NCI-H1105 (cell line): ENCODE data around the gene KLK15.
"Not testable (repeated sequence)": the region's sequence is repeated elsewhere in the genome, so short reads cannot be mapped to it uniquely, and the experiment has no call there.

Experiments used
- DNase-seq: peaks from one replicate; lab custom pipeline; 2025; lab: John Stamatoyannopoulos, UW

Gene KLK15

DNA sequence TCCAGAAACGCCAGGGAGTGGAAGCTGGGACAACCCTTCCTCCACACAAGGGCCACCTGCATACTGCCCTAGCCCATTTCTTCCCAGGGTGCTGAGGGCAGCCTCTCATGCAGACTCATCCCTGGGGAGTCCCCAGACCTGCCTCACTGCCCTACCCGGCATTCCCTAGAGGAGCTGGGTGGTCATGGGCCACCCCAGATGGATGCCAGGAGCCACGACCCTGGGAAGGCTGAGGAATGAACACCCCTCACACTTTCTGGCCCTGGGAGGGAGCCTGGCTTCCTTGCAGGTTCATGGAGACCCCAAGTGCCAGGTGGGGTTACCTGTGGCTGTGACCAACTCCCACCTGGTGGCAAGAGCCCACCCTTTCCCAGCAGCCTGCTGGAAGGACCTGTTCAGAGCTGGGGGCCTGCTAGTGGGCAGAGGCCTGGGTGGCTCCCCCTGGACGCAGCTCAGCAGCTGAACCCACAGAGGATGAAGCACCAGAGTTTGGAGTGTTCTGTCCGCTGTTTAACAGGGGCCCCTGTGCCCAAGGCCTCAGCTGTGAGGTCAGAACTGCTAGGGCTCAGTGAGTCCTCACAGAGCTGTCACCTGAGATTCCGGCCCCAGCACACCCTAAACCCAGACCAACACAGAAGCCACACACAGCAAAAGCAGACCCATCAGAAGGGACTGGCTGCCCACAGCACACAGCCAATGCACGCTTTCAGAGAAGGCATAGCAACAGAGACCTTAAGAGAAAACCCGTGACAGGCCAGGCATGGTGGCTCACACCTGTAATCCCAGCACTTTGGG lies 36.5 kb downstream of the KLK15 start:
- no peak for DNase-seq

DNA sequence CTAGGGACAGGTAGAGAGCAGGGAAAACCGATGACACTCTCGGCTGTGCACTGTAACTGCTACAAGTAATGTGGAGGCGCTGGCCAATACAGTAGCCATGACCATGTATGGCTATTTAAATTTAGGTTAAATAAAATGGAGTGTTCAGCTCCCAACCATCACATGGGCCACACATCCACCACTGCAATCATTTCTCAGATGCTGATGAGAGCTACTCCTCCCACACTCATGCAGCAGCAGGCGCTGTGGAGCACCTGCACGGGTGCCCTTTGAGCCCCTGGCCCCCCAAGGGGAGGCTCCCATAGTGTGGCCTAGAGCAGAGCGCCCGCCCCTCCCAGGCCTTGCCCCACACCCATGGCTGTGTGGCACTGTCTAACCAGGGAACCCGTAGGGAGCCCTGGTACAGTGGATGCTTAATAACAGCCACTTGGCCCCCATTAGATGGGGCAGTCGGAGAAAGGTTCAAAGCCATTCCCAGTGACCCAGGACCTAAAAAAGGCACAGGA lies 37.2 kb downstream of the KLK15 start:
- no peak for DNase-seq

DNA sequence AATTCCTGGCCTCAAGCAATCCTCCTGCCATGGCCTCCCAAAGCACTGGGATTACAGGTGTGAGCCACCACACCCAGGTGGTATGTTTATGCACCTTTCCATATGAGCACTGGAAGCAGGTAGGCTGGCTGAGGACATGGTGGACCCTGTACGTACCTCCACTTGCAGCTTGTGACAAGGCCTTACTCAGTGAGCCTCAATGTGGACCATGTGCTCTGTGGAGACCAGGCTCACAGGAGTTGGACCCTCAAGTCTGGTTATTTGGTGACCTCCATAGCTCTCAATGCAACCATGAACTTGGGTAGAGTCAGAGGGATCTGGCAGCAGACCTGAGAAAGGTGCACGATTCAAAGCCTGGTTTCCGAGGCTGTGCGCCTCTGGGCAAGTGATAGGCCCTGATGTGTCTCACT lies 37.7 kb downstream of the KLK15 start:
- no peak for DNase-seq

DNA sequence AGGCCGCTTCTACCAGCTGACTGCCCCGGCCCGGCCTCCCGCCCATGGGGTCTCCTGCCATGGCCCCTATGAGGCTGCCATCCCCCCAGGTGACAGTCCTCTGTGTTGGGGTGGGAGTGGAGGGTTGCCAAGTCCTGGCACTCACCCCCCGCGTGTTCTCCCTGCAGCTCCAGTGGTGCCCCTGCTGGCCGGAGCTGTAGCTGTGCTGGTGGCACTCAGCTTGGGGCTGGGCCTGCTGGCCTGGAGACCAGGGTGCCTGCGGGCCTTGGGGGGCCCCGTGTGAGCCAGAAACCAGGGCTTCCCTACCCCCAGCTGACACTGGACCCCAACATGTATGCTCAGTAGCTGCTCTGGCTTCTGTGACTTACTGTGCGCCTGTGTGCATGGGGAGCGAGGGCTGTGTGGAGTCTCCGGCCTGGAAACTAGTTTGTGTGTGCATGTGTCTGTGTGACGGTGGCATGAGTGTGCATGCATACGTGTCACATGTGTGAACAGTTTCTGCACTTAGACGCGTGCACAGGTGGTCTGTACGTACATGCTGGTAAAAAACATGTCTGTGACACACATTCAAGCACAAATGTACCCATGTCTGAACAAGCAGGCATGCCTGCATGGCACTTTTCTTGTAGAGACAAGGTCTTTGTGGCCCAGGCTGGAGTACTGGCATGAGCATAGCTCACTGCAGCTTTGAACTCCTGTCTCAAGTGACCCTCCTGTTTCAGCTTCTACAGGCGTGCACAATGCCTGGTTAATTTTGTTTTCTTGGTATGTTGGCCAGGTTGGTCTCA lies 38.3 kb downstream of the KLK15 start:
- DNase-seq: no peak

DNA sequence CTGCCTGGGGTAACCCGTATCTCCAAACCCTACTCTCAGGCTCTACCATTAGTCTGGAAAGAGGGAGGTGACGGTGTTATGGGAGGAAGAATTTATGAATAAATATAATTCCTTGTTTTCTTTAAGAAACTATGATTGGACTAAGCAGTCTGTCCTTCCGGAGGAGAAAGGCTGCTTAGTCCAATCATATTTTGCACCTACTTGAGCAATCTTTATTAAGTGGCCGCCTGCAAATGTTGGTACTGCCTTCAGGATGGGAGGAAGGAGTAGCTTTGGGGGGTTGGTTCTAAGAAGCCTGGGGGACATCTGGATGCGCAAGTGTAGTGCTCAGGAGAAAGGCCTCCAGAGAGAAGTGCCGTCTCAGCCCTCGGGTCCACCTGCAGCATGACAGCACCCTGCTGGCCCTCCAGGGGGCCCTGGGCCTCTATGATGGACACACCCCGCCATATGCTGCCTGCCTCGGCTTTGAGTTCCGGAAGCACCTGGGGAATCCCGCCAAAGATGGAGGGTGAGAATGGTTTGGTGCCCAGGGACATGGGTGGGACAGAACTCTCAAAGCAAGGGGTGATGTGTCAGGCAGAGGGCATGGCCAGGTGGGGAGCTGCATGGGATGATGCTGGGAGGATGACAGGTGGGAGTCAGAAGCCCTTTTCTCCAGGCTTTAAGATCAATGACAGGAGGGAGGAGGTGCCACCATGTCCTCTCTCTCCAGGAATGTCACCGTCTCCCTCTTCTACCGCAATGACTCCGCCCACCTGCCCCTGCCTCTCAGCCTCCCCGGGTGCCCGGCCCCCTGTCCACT lies 39.1 kb downstream of the KLK15 start:
- peak; percentile 36 for DNase-seq

DNA sequence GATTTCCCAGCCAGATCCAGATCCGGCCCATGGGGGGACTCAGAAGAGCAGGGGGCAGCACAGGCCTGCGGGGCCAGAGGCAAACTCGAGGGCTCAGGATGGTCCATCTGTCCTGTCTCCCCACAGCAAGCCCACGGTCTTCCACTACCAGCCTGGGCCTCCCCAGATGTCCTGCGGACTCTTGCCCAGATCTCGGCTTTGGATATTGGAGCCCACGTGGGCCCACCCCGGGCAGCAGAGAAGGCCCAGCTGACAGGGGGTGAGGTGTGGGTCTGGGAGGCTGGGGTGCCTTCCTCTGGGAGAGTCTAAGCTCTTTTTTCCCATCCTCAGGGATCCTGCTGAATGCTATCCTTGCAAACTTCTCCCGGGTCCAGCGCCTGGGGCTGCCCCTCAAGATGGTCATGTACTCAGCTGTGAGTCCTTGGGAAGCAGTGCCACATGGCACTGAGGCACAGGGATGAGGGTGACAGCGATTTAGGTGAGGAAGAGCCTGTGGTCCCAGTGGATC lies 39.8 kb downstream of the KLK15 start:
- no peak for DNase-seq

DNA sequence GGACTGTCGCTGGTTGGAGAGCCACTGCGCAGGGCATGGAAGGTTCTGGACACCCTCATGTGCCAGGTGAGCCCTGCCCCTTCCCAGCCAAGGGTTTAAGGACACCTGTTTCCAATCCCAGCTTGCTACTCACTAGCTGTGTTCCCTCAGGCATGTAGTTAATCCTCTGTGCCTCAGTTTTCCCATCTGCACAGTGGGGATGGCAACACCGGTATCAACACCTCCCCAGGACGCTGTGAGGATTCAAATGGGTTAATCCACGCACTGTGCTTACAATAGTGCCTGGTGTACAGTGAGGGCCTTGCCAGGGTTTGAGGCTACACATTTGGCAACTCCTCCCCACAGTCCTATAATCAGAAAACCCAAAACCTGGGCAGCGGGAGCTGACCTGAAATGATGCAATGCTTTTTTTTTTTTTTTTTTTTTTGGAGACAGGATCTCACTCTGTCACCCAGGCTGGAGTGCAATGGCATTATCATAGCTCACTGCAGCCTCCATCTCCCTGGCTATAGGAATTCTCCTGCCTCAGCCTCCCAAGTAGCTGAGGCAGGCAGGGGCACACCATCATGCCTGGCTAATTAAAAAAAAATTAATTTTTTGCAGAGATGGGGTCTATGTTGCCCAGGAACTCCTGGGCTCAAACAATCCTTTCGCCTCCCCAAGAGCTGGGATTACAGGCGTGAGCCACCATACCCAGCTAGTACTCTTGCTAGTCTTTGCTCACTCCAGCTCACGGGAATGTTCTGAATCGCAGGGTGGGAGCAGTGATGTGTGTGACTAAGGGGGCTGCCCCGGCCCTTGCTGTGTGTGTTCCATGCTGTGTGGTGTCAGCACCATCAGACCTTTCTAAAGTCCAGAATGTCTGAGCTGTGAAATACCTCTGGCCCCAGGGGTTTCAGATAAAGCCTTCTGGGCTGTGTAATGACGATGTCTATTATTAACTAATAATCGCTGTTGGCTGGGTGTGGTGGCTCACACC lies 40.8 kb downstream of the KLK15 start:
- no peak for DNase-seq

DNA sequence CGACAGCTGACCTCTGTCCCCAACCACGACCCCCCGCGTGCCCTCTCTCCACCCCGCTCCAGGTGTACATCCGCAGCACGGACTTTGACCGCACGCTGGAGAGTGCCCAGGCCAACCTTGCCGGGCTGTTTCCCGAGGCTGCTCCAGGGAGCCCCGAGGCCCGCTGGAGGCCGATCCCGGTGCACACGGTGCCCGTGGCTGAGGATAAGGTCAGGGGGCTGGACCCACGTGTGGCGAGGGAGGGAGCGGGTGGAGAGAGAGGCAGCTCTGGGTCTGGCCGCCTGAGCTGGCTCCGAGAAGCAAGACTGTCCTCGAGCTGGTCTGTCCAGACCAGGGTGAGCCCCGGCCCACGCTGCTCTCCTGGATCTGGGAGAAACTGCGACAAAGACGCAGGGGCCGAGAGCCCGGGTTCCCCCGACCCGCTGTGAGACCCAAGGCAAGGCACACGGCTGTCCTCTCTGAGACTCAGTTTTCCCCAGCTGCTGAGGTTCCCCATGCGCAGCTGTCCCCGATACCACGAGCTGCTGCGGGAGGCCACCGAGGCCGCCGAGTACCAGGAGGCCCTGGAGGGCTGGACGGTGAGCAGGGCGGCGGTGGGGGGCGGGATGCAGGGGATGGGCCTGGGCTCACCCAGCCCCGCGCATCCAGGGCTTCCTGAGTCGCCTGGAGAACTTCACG lies 41.6 kb downstream of the KLK15 start:
- DNase-seq: no peak

DNA sequence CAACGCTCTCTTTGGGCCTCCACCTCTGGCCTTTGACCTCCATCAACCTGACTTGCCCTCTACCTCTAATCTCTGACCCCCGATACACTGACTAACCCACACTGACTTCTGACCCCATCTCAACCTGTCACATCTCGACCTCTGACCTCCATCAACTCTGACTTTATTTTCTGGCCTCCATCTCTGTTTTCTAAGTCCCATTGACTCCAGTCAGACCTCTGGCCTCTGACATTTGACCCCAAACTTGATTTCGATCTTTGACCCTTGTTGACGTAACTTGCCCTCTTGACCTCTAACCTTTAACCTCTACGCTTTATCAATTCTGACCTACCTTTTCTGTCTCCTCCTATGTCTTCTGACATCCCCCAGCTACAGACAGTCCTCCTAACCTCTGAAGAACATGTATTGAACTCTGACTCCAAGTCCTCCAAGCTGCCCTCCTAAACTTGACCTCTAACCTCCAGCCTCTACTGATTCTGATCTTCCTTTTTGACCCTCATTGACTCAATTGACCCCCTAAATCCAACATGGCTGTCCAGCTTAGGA lies 42.4 kb downstream of the KLK15 start:
- no peak for DNase-seq

DNA sequence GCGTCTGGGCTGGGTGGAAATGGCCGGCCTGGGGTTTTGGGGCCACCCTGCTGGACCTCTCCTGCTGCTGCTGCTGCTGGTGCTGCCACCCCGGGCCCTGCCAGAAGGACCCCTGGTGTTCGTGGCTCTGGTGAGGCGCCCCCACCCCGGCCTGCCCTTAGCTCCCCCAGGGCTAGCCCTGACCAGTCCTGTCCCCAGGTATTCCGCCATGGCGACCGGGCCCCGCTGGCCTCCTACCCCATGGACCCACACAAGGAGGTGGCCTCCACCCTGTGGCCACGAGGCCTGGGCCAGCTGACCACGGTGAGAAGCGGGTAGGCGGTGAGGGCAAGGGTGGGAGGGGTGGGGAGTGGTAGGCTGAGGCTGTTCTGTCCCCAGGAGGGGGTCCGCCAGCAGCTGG lies 43.0 kb downstream of the KLK15 start, which contains the start of gene ACP4:
TSS of gene ACP4 (plus strand) at position 20 of the 400 bp plus-strand sequence. CDS start at position 20, 0 bp downstream.
- DNase-seq: no peak

DNA sequence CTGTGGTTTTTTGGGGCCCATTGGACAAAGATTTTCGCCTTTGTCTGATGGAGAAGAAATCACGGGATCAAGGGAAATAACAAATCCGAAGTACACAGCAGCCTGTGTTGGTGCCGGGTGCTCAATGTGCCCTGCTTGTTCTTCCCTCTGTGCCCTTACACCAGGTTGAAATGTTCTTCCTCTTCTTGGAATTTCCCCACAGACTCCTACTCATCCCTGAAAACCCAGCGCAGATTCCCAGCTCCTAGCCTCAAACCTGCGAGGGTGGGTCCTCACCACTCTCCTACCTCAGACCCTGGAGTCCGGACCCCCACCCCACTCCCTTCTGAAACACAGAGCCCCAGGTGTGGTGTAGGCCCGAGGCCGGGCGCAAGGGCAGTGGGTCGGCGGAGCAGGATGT lies 48.0 kb downstream of the KLK15 start:
- no peak for DNase-seq

DNA sequence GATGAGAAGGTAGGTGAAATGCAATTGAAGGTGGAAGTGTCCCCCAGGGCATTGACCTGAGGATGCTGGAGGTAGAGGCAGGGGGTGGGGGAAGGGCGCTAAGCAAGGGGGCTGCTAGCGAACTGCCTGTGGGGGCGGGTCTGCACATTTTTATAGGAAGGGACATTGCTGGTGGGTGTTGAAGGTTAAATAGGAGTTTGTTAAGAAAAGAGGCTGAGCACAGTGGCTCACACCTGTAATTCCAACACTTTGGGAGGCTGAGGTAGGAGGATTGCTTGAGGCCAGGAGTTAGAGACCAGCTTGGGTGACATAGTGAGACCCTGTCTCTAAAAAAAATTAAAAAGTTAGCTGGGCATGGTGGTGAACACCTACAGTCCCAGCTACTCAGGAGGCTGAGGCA lies 48.7 kb downstream of the KLK15 start:
- DNase-seq: no peak

DNA sequence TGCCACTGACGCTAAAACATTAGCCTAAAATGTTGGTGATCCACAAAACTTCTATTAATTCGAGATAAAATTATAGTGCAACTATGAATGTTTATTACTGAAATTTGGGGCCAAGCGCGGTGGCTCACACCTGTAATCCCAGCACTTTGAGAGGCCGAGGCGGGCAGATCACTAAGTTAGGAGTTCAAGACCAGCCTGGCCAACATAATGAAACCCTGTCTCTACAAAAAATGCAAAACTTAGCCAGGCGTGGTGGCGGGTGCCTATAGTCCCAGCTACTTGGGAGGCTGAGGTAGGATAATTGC lies 49.6 kb downstream of the KLK15 start:
- DNase-seq: not testable (repeated sequence)

DNA sequence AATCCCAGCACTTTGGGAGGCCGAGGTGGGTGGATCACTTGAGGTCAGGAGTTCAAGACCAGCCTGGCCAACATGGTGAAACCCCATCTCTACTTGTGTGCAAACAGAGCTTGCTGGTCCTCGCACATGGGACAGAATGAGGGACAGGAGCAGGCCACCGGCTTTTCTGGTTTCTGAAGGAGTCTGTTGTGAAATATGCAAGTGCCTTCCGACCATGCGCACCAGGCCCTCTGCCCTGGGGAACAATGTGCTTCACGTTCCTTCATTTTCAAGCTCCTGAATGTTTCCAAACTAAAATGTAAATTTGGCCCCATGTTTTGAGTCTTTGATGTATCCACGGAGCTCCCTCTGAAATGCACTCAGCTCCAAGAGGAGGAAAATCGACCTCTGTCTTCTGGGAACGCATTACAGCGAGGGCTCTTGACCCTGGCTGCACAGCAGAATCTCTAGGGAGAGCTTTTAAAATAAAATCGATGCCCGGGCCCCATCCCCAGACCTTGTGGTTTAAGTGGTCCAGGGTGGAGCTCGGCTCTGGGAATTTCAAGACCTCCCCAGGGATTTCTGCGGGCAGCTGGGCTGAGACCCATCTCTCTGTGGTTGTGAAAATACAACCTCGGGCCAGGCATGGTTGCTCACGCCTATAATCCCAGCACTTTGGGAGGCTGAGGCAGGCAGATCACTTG lies 52.5 kb downstream of the KLK15 start:
- DNase-seq: no peak

DNA sequence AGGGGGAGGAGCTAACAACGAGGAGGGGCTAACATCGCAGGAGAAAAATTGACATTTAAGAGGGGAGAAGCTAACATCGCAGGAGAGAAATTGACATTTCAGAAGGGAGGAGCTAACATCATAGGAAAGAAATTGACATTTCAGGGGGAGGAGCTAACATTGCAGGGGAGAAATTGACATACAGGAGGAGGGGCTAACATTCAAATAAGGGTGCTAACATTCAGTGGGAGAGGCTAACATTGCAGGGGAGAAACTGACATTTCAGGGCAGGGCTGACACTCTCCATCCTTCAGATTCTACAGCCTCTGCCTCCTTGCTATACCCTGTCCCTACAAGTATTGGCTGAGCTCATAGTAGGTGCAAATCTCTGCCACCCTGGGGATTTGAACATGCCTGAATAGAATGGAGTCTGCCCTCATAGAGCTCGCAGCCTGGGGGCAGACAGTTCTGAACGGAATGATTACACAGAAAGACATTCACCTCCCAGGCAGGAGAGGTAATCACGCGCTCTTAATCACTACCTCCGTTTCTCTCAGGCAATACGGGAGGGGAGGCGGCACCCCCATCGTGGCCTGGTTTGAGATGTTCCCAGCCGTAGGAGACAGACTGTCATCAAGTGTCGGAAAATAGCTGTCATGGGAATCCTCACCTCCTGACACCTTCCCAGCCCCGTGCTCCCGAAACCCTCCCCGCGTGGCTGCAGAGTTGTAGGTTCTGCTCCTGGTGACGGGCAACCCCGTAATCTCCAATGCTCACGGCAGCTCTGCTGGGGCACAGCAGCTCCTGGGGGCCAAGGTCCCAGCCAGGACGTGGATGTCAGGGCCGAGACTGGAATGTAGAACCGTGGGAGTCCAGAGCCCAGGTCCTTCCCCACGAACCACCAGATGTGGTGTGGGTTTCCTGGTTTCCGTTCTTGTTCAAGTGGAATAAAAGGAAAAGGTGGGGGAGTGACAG lies 53.6 kb downstream of the KLK15 start:
- no peak for DNase-seq

DNA sequence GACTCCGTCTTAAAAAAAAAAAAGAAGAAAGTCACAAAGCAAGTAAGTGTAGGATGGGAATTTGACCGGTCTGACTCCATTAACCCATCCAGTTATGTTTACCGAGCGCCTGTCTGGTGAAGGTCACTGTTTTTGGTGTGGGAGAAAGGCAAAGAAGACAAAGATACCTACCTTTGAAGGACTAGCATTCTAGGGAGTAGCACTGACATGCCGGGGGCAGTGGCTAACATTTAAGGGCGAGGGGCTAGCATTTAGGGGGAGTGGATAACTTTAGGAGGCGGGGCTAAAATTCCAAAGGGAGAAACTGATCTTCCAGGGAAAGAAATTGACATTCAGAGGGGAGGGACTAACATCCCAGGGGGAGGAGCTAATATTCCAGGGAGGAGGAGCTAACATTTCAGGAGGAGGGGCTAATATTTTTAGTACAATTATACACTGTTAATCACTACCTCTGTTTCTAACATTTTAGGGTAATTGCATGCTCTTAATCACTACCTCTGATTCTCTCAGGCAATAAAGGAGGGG lies 54.4 kb downstream of the KLK15 start:
- DNase-seq: no peak

DNA sequence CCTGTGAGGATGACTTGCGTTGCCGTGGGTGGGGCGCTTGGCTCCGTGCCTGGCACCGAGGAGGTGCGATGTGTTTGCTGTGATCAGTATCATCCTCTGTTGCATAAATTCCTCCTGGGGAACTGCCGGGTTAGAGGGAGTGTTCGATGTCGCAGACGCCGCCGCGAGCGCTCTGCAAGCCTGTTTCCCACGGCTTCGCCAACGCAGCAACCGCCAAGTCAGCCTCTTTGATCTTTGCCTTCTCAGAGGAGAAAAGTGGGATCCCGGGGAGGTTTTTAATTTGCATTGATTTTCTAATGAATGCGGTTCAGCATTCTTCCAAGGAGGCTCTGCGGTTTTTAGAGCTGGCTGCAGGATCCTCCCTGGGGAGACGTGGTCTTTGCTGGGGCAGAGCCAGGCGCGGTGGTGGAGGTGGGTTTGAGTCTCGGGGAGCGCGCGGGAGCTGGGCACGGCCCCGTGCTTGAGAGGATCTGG lies 55.5 kb downstream of the KLK15 start:
- DNase-seq: no peak

DNA sequence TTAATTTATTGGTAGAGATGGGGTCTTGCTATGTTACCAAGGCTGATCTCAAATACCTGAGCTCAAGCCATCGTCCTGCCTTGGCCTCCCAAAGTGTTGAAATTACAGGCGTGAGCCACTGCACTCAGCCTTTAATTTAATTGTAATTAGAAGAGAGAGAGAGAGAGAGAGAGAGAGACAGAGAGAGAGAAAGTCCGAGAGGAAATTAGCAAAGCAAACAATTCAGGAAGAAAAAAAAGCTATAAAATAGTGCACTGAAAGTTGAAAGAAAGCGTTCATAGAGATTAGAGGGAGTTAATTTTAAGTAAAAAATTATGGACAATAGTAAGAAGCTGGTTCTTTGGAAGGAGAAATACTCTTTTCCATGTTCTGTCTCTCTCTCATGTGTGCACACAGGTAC lies 56.1 kb downstream of the KLK15 start:
- DNase-seq: no peak
